Loucy (cell line): Measurements from ENCODE around the gene ESF1.
A peak's percentile ranks its signal among the peaks of the same experiment; 100 is the strongest.

Experiments used
- H2AFZ ChIP-seq: fragments of 200-600 bp; sonication (generic); 2 replicates; pipeline ENCODE4 v1.6.0; 2016; ENCODE audit warnings: antibody characterized with exemption, mild to moderate bottlenecking, low read length, moderate library complexity
- H3F3A ChIP-seq: fragments of 200-600 bp; 2 replicates; pipeline ENCODE4 v1.6.0; 2016; ENCODE audit warnings: antibody characterized with exemption, low read depth, mild to moderate bottlenecking
- H3K27me3 ChIP-seq: fragments of 200-600 bp; sonication (generic); 2 replicates; pipeline ENCODE4 v1.6.1; 2014; ENCODE audit warnings: low read length, mild to moderate bottlenecking; ENCODE audit not compliant: insufficient read depth, poor library complexity, severe bottlenecking
- H3K36me3 ChIP-seq: fragments of 200-600 bp; sonication (generic); 2 replicates; pipeline ENCODE4 v1.6.1; 2016; ENCODE audit warnings: low read length; ENCODE audit not compliant: insufficient read depth
- H3K4me1 ChIP-seq: fragments of 200-600 bp; sonication (generic); 2 replicates; pipeline ENCODE4 v1.5.1; 2014; ENCODE audit warnings: low read length, mild to moderate bottlenecking; ENCODE audit not compliant: insufficient read depth, poor library complexity, severe bottlenecking
- H3K4me2 ChIP-seq: fragments of 200-600 bp; sonication (generic); 2 replicates; pipeline ENCODE4 v1.6.0; 2014; ENCODE audit warnings: antibody characterized with exemption, low read length, low read depth, mild to moderate bottlenecking; ENCODE audit not compliant: poor library complexity, severe bottlenecking
- H3K4me3 ChIP-seq: fragments of 200-600 bp; sonication (generic); 2 replicates; pipeline ENCODE4 v1.5.1; 2014; ENCODE audit warnings: low read length, mild to moderate bottlenecking, mixed read lengths; ENCODE audit not compliant: poor library complexity, severe bottlenecking
- H3K79me2 ChIP-seq: fragments of 200-600 bp; sonication (generic); 2 replicates; pipeline ENCODE4 v1.6.1; 2014; ENCODE audit warnings: low read length; ENCODE audit not compliant: insufficient read depth
- H3K9ac ChIP-seq: fragments of 200-600 bp; sonication (generic); 2 replicates; pipeline ENCODE4 v1.6.0; 2014; ENCODE audit warnings: mild to moderate bottlenecking, low read depth, low read length, moderate library complexity; ENCODE audit not compliant: poor library complexity, severe bottlenecking
- H3K9me2 ChIP-seq: fragments of 200-600 bp; sonication (generic); replicated peaks from 2 replicates; pipeline ENCODE4 v1.6.1; 2016; ENCODE audit warnings: low read depth, low read length, mixed read lengths
- H3K9me3 ChIP-seq: fragments of 200-600 bp; sonication (generic); 2 replicates; pipeline ENCODE4 v1.6.1; 2014; ENCODE audit warnings: mild to moderate bottlenecking, antibody characterized with exemption, low read length, low read depth; ENCODE audit not compliant: insufficient read depth
- H4K20me1 ChIP-seq: fragments of 200-600 bp; sonication (generic); 2 replicates; pipeline ENCODE4 v1.6.0; 2014; ENCODE audit warnings: antibody characterized with exemption, low read length, mild to moderate bottlenecking; ENCODE audit not compliant: insufficient read depth, poor library complexity, severe bottlenecking
- EZH2phosphoT487 ChIP-seq: fragments of 200-600 bp; IDR thresholded peaks from 2 replicates; pipeline ENCODE4 v1.6.1; 2018; ENCODE audit warnings: antibody characterized with exemption, mild to moderate bottlenecking, moderate library complexity, borderline replicate concordance
- TF ChIP-seq, protein P1 (sequence below): fragments of 200-600 bp; sonication (generic); conservative IDR thresholded peaks from 2 replicates; pipeline ENCODE4 v1.5.1; 2014; ENCODE audit warnings: mild to moderate bottlenecking, antibody characterized with exemption, low read length

Gene ESF1

DNA sequence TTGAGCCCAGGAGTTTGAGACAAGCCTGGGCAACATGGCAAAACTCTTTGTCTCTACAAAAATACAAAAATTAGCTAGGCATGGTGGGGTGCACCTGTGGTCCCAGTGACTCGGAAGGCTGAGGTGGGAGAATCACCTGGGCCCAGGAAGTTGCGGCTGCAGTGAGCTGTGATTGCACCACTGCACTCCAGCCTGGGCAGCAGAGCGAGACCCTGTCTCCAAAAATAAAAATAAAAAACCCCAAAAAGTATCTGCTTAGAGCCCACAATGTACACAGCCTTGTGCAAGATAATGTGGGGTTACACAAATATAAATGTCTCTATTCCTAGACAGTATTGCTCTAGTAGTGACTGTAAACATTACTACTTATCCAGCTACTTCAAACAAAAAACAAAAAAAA lies 5.9 kb downstream of the ESF1 start:
- Histone ChIP-seq H3K9ac (peak overlapping the region; percentile 33), H3K36me3 (peaks cover 31% of the 10 kb centered on the region; the same call in 1 of the 2 replicates), H3K4me3 (peak overlapping the region; percentile 45), H3K27me3 (no peaks in the 10 kb centered on the region), H2AFZ (no peak overlapping the region), H3F3A (no peaks in the 10 kb centered on the region), H4K20me1 (peaks cover 4% of the 10 kb centered on the region), H3K9me2 (no peaks in the 10 kb centered on the region), H3K9me3 (no peaks in the 10 kb centered on the region), H3K4me1 (peaks cover 26% of the 10 kb centered on the region), H3K79me2 (peaks cover 31% of the 10 kb centered on the region), H3K4me2 (peak overlapping the region; percentile 56)
- TF ChIP-seq EZH2phosphoT487, result no peak
- TF ChIP-seq, protein P1, sequence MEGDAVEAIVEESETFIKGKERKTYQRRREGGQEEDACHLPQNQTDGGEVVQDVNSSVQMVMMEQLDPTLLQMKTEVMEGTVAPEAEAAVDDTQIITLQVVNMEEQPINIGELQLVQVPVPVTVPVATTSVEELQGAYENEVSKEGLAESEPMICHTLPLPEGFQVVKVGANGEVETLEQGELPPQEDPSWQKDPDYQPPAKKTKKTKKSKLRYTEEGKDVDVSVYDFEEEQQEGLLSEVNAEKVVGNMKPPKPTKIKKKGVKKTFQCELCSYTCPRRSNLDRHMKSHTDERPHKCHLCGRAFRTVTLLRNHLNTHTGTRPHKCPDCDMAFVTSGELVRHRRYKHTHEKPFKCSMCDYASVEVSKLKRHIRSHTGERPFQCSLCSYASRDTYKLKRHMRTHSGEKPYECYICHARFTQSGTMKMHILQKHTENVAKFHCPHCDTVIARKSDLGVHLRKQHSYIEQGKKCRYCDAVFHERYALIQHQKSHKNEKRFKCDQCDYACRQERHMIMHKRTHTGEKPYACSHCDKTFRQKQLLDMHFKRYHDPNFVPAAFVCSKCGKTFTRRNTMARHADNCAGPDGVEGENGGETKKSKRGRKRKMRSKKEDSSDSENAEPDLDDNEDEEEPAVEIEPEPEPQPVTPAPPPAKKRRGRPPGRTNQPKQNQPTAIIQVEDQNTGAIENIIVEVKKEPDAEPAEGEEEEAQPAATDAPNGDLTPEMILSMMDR, result no peak

DNA sequence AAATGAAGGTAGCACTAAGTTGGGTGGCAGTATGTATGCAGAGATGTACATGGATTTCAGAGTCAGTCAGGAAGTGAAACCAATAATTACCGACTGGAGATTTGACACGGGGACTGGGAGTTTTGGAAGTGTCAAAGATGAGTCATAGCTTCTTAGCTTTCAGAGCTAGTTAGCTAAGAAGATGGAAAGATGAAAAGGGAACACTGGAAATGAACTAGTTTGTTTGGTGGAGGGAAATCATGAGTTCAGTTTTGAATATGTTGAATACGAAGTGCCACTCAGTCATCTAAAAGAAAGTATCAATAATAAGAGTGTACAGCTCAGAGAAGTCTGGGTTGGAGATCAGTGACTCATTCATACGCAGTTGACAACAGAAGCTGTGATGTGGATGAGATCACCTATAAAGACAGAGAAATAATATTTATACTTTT lies 7.5 kb downstream of the ESF1 start:
- Histone ChIP-seq H3K9ac (no peak overlapping the region), H3K36me3 (peaks cover 39% of the 10 kb centered on the region; the same call in 1 of the 2 replicates), H3K27me3 (no peaks in the 10 kb centered on the region), H3K4me1 (peaks cover 23% of the 10 kb centered on the region), H4K20me1 (peaks cover 1% of the 10 kb centered on the region), H3K4me3 (no peak overlapping the region), H3F3A (no peaks in the 10 kb centered on the region), H3K79me2 (peaks cover 17% of the 10 kb centered on the region), H2AFZ (no peak overlapping the region), H3K9me3 (no peaks in the 10 kb centered on the region), H3K4me2 (peak overlapping the region; percentile 56), H3K9me2 (no peaks in the 10 kb centered on the region)
- TF ChIP-seq, protein P1, result no peak
- no peak for TF ChIP-seq EZH2phosphoT487

DNA sequence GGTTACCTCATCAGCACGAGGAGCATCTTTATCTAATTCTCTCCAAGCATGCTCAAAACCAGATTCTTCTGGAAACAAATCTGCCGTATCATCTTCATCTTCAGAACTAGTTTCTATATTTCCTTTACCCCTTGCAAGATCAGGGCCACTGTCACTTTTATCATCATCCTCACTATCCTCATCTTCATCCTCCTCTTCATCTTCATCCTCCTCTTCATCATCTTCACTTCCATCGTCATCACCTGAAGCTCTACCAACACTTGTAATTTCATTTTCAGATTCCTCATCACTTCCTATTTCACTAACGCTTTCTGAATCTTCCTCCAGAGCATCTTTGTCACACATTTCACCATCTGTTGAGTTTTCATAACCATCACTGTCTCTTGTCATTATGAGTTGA lies 8.9 kb downstream of the ESF1 start:
- no peak overlapping the region for H2AFZ ChIP-seq
- TF ChIP-seq EZH2phosphoT487, result no peak
- TF ChIP-seq, protein P1, result no peak
- H4K20me1 ChIP-seq, result peaks cover 4% of the 10 kb centered on the region
- H3K9ac ChIP-seq, result no peak overlapping the region
- no peaks in the 10 kb centered on the region for H3K9me3 ChIP-seq
- no peaks in the 10 kb centered on the region for H3K9me2 ChIP-seq
- H3K4me2 ChIP-seq, result no peak overlapping the region
- peaks cover 18% of the 10 kb centered on the region for H3K4me1 ChIP-seq
- no peaks in the 10 kb centered on the region for H3F3A ChIP-seq
- peaks cover 50% of the 10 kb centered on the region; the same call in 1 of the 2 replicates for H3K36me3 ChIP-seq
- H3K4me3 ChIP-seq, result no peak overlapping the region
- H3K27me3 ChIP-seq, result no peaks in the 10 kb centered on the region
- H3K79me2 ChIP-seq, result peaks cover 8% of the 10 kb centered on the region
